Measurements from ENCODE around the gene MMP25. TPM values are rescaled to one million over a fixed set of nuclear protein-coding genes. Genes with fewer than 3 reads are reported as not detected.

The MMP25 gene
- total and polyA plus RNA-seq, 9 of the 15 experiments (the other 6 are each of a cell fraction or from before 2014, with no cell fraction given): 0.03 to 0.04 TPM; not detected in 7

DNA sequence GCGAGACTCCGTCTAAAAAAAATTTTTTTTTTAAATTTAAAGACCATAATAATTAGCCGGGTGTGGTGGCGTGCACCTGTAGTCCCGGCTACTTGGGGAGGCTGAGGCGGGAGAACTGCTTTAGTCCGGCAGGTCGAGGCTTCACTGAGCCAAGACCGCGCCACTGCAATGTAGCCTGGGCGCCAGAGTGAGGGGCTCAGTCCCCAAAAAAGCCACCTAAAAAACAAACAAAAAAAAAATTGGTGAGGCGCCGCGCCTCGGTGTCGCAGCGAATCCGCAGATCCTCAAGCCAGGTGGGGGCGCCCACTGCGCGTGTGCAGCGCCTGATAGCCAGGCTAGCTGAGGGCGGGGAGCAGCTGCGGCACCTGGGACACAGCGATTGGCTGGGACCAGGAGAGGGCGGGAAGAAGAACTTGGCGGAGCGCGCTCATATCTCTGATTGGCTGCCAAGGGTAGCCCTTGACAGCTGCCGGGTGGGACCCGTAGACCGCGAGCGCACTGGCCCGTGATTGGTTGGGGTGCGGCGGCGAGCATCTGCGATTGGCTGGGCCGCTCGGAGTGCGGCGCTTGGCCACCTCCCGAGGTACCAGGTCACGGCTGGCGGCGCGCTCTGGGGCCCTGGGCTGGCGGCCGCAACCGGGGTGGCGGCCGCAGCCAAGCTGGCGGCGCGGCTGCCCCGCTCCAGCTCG, 42.6 kb upstream of the MMP25 start (continued):
- TF ChIP-seq, protein P1, sequence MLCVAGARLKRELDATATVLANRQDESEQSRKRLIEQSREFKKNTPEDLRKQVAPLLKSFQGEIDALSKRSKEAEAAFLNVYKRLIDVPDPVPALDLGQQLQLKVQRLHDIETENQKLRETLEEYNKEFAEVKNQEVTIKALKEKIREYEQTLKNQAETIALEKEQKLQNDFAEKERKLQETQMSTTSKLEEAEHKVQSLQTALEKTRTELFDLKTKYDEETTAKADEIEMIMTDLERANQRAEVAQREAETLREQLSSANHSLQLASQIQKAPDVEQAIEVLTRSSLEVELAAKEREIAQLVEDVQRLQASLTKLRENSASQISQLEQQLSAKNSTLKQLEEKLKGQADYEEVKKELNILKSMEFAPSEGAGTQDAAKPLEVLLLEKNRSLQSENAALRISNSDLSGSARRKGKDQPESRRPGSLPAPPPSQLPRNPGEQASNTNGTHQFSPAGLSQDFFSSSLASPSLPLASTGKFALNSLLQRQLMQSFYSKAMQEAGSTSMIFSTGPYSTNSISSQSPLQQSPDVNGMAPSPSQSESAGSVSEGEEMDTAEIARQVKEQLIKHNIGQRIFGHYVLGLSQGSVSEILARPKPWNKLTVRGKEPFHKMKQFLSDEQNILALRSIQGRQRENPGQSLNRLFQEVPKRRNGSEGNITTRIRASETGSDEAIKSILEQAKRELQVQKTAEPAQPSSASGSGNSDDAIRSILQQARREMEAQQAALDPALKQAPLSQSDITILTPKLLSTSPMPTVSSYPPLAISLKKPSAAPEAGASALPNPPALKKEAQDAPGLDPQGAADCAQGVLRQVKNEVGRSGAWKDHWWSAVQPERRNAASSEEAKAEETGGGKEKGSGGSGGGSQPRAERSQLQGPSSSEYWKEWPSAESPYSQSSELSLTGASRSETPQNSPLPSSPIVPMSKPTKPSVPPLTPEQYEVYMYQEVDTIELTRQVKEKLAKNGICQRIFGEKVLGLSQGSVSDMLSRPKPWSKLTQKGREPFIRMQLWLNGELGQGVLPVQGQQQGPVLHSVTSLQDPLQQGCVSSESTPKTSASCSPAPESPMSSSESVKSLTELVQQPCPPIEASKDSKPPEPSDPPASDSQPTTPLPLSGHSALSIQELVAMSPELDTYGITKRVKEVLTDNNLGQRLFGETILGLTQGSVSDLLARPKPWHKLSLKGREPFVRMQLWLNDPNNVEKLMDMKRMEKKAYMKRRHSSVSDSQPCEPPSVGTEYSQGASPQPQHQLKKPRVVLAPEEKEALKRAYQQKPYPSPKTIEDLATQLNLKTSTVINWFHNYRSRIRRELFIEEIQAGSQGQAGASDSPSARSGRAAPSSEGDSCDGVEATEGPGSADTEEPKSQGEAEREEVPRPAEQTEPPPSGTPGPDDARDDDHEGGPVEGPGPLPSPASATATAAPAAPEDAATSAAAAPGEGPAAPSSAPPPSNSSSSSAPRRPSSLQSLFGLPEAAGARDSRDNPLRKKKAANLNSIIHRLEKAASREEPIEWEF (CRISPR knock-in tag; IDR thresholded peaks at IDR 0.05): no peak
- TF ChIP-seq, protein P2, sequence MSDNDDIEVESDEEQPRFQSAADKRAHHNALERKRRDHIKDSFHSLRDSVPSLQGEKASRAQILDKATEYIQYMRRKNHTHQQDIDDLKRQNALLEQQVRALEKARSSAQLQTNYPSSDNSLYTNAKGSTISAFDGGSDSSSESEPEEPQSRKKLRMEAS (CRISPR knock-in tag; IDR thresholded peaks at IDR 0.05): peak; percentile 85
- TF ChIP-seq, protein P3, sequence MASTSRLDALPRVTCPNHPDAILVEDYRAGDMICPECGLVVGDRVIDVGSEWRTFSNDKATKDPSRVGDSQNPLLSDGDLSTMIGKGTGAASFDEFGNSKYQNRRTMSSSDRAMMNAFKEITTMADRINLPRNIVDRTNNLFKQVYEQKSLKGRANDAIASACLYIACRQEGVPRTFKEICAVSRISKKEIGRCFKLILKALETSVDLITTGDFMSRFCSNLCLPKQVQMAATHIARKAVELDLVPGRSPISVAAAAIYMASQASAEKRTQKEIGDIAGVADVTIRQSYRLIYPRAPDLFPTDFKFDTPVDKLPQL (IDR thresholded peaks at IDR 0.05; ENCODE audit: extremely low read depth, insufficient read length): no peak
- TF ChIP-seq COPS2 (conservative IDR thresholded peaks at IDR 0.05) (no peak), TAF15 (IDR thresholded peaks at IDR 0.05; ENCODE audit: low read depth, low read length) (no peak), ZNF224 (CRISPR knock-in tag; IDR thresholded peaks at IDR 0.05) (no peak), PRMT5 (CRISPR knock-in tag; IDR thresholded peaks at IDR 0.05) (no peak), DACH1 (IDR thresholded peaks at IDR 0.05; ENCODE audit: partially characterized antibody) (peak; percentile 48), ZNF184 (CRISPR knock-in tag; IDR thresholded peaks at IDR 0.05) (no peak)
- TF ChIP-seq, protein P4, sequence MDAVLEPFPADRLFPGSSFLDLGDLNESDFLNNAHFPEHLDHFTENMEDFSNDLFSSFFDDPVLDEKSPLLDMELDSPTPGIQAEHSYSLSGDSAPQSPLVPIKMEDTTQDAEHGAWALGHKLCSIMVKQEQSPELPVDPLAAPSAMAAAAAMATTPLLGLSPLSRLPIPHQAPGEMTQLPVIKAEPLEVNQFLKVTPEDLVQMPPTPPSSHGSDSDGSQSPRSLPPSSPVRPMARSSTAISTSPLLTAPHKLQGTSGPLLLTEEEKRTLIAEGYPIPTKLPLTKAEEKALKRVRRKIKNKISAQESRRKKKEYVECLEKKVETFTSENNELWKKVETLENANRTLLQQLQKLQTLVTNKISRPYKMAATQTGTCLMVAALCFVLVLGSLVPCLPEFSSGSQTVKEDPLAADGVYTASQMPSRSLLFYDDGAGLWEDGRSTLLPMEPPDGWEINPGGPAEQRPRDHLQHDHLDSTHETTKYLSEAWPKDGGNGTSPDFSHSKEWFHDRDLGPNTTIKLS (IDR thresholded peaks at IDR 0.05; ENCODE audit: borderline replicate concordance, low read depth): no peak
- TF ChIP-seq, protein P5, sequence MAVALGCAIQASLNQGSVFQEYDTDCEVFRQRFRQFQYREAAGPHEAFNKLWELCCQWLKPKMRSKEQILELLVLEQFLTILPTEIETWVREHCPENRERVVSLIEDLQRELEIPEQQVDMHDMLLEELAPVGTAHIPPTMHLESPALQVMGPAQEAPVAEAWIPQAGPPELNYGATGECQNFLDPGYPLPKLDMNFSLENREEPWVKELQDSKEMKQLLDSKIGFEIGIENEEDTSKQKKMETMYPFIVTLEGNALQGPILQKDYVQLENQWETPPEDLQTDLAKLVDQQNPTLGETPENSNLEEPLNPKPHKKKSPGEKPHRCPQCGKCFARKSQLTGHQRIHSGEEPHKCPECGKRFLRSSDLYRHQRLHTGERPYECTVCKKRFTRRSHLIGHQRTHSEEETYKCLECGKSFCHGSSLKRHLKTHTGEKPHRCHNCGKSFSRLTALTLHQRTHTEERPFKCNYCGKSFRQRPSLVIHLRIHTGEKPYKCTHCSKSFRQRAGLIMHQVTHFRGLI (CRISPR knock-in tag; IDR thresholded peaks at IDR 0.05): no peak
- TF ChIP-seq, protein P6, sequence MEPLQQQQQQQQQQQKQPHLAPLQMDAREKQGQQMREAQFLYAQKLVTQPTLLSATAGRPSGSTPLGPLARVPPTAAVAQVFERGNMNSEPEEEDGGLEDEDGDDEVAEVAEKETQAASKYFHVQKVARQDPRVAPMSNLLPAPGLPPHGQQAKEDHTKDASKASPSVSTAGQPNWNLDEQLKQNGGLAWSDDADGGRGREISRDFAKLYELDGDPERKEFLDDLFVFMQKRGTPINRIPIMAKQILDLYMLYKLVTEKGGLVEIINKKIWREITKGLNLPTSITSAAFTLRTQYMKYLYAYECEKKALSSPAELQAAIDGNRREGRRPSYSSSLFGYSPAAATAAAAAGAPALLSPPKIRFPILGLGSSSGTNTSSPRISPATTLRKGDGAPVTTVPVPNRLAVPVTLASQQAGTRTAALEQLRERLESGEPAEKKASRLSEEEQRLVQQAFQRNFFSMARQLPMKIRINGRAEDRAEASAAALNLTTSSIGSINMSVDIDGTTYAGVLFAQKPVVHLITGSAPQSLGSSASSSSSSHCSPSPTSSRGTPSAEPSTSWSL (CRISPR knock-in tag; IDR thresholded peaks at IDR 0.05; ENCODE audit: borderline replicate concordance): no peak

Measured in K562 (cell line).